Keratinocyte (primary cell): Measurements from ENCODE around the gene RCN2. TPM values are rescaled to one million over a fixed set of nuclear protein-coding genes. Genes with fewer than 3 reads are reported as not detected.

Source experiments
- DNase-seq: peaks from one replicate; pipeline ENCODE4 v3.0.0-alpha.2; 2011; ENCODE audit warnings: low read depth, missing footprints, low spot score
- FAIRE-seq: peaks from 2 replicates; lab custom pipeline; 2011; peaks lifted over from hg19 to GRCh38; lab: Jason Lieb, UNC
- H2AFZ ChIP-seq: 2 replicates; pipeline ENCODE4 v1.6.0; 2012; ENCODE audit warnings: low read length, control low read depth, inconsistent platforms; ENCODE audit not compliant: control insufficient read depth
- H3K27ac ChIP-seq: 2 replicates; pipeline ENCODE4 v1.5.1; 2011; ENCODE audit warnings: low read length; ENCODE audit not compliant: control insufficient read depth, insufficient read depth
- H3K27me3 ChIP-seq: 3 replicates; pipeline ENCODE4 v1.6.0; 2011; ENCODE audit warnings: low read length; ENCODE audit not compliant: control insufficient read depth, insufficient read depth; ENCODE audit errors: extremely low read depth
- H3K36me3 ChIP-seq, 2 experiments: 2 replicates in 1 of 2; 3 replicates in 1 of 2; pipeline ENCODE4 v1.5.1; 2011; ENCODE audit warnings: low read length in 2 of 2, mild to moderate bottlenecking in 1 of 2; ENCODE audit not compliant: control insufficient read depth in 2 of 2, insufficient read depth in 2 of 2; ENCODE audit errors: extremely low read depth in 1 of 2
- H3K4me1 ChIP-seq: 3 replicates; pipeline ENCODE4 v1.5.1; 2011; ENCODE audit warnings: low read length; ENCODE audit not compliant: control insufficient read depth, insufficient read depth; ENCODE audit errors: extremely low read depth
- H3K4me2 ChIP-seq: 3 replicates; pipeline ENCODE4 v1.6.0; 2011; ENCODE audit warnings: low read depth, low read length; ENCODE audit not compliant: control insufficient read depth, insufficient read depth; ENCODE audit errors: extremely low read depth
- H3K4me3 ChIP-seq, 3 experiments: fragments of 200-600 bp in 1 of 3; sonication (generic) in 1 of 3; 2 replicates in 2 of 3; 3 replicates in 1 of 3; pipeline ENCODE4 v1.5.1; 2011 to 2016; ENCODE audit warnings: low read length in 3 of 3, mild to moderate bottlenecking in 3 of 3, control low read depth in 2 of 3, inconsistent platforms in 1 of 3, low read depth in 1 of 3, mixed read lengths in 1 of 3, mixed run types in 1 of 3, moderate library complexity in 1 of 3; ENCODE audit not compliant: control insufficient read depth in 2 of 3, insufficient read depth in 2 of 3; ENCODE audit errors: extremely low read depth in 1 of 3
- H3K79me2 ChIP-seq: 2 replicates; pipeline ENCODE4 v1.6.0; 2012; ENCODE audit warnings: low read length; ENCODE audit not compliant: control insufficient read depth, insufficient read depth
- H3K9ac ChIP-seq: 3 replicates; pipeline ENCODE4 v1.6.0; 2011; ENCODE audit warnings: low read length; ENCODE audit not compliant: control insufficient read depth, insufficient read depth; ENCODE audit errors: extremely low read depth
- H3K9me1 ChIP-seq: 3 replicates; pipeline ENCODE4 v1.6.0; 2011; ENCODE audit warnings: low read length; ENCODE audit not compliant: control insufficient read depth, insufficient read depth; ENCODE audit errors: extremely low read depth
- H3K9me3 ChIP-seq: 2 replicates; pipeline ENCODE4 v1.5.1; 2012; ENCODE audit warnings: low read depth, low read length; ENCODE audit not compliant: control insufficient read depth
- H4K20me1 ChIP-seq: 3 replicates; pipeline ENCODE4 v1.6.0; 2011; ENCODE audit warnings: low read length; ENCODE audit not compliant: control insufficient read depth, insufficient read depth; ENCODE audit errors: extremely low read depth
- EZH2 ChIP-seq: IDR thresholded peaks from one replicate; pipeline ENCODE4 v1.6.1; 2012; ENCODE audit warnings: inconsistent platforms, mild to moderate bottlenecking, low read length, moderate library complexity
- dilution Hi-C: fragments of 300-500 bp; cut with MboI; formaldehyde crosslinking; loops from one replicate; pipeline ENCODE4 v1.7.0; 2020; ENCODE audit warnings: low sequenced_read_pairs; ENCODE audit not compliant: extremely low pct_ligation_motif_present
- polyA plus RNA-seq, 5 experiments: library from polyadenylated mRNA; depleted of rRNA in 3 of 5; stranded (reverse) in 3 of 5; stranded (forward) in 1 of 5; unstranded in 1 of 5; fragments of >200 nt; gene quantifications; 1 replicate in 1 of 5; 2 replicates in 3 of 5; 3 replicates in 1 of 5; pipeline versions ENCODE4 v1.2.1 to v1.2.3, GENCODE V29; 2011 to 2012; ENCODE audit warnings: missing spikeins in 2 of 5, low read depth in 1 of 5, low replicate concordance in 1 of 5
- TF ChIP-seq, protein P1 (sequence below), 3 experiments: IDR thresholded peaks in 1 of 3; conservative IDR thresholded peaks in 1 of 3; optimal IDR thresholded peaks in 1 of 3; 2 replicates in 2 of 3; 3 replicates in 1 of 3; pipeline versions ENCODE3 to v1.5.1; 2011; ENCODE audit warnings: low read length in 3 of 3, mild to moderate bottlenecking in 3 of 3, moderate library complexity in 2 of 3, control low read depth in 1 of 3, inconsistent platforms in 1 of 3; ENCODE audit not compliant: insufficient read depth in 2 of 3; ENCODE audit errors: extremely low read depth in 1 of 3

Gene RCN2
- polyA plus RNA-seq, 1 donor (not counting 4 experiments of a cell fraction or from before 2014, with no cell fraction given) = 118 TPM

DNA sequence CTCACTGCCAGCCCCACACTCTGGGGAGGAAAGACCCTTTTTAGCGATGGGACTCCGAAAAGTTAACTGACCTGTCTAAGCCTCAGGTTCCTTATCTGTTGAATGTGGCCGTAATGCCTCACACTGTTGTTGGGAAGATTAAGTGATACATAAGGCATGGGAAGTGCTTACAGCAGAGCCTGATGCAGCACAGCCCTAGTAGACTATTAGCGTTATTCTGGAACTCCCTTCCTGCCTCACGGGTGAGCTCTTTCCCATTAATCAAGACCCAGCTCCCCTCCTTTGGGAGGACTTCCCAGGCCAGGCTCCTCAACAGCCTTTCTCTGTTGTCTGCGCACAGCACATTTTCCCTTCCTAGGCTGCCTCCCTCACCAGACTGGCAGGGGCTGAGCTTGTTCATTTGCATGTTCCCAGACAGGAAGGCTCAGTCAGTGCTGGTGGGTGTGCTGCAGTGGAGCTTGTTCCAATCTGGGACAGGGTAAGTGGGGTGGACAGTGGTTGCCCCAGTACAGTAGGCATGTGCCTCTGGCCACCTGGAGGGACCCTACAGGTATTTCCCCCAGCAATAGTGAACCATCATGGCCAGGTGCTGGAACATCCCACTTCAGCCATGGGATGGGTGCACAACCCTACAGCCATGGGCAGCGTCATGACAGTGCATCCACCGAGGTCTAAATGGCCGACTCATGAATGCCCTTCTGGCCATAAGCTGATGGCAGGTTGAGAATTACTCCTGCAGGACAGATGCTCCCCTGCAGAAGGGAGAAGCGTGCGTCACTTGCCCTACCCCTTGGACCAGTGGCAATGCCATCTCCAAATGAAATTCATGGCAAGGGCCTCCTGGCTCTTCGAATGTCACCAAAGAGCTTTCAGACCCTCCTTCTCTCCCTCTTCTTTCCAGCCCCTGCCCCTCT lies 57.6 kb downstream of the RCN2 start:
- Histone ChIP-seq H2AFZ (no peak overlapping the region), H3K9ac (no peak overlapping the region), H3K36me3 (no peaks in the 10 kb centered on the region), H3K27ac (no peak overlapping the region), H3K9me1 (no peaks in the 10 kb centered on the region), H3K4me1 (peaks cover 8% of the 10 kb centered on the region), H3K4me3 (no peak overlapping the region), H3K79me2 (no peaks in the 10 kb centered on the region), H4K20me1 (no peaks in the 10 kb centered on the region), H3K4me2 (no peak overlapping the region), H3K27me3 (no peaks in the 10 kb centered on the region), H3K9me3 (no peaks in the 10 kb centered on the region)
- TF ChIP-seq EZH2 = no peak
- TF ChIP-seq, protein P1, sequence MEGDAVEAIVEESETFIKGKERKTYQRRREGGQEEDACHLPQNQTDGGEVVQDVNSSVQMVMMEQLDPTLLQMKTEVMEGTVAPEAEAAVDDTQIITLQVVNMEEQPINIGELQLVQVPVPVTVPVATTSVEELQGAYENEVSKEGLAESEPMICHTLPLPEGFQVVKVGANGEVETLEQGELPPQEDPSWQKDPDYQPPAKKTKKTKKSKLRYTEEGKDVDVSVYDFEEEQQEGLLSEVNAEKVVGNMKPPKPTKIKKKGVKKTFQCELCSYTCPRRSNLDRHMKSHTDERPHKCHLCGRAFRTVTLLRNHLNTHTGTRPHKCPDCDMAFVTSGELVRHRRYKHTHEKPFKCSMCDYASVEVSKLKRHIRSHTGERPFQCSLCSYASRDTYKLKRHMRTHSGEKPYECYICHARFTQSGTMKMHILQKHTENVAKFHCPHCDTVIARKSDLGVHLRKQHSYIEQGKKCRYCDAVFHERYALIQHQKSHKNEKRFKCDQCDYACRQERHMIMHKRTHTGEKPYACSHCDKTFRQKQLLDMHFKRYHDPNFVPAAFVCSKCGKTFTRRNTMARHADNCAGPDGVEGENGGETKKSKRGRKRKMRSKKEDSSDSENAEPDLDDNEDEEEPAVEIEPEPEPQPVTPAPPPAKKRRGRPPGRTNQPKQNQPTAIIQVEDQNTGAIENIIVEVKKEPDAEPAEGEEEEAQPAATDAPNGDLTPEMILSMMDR (optimal IDR thresholded peaks at IDR 0.05 in 1 of 3, IDR thresholded peaks at IDR 0.05 in 1 of 3, conservative IDR thresholded peaks at IDR 0.05 in 1 of 3; ENCODE audit: extremely low read depth in 1 of 3, insufficient read depth in 2 of 3, low read length in 3 of 3) = no peak
- DNase-seq (no peak), FAIRE-seq (no peak)
- dilution Hi-C loops = no loop called here

DNA sequence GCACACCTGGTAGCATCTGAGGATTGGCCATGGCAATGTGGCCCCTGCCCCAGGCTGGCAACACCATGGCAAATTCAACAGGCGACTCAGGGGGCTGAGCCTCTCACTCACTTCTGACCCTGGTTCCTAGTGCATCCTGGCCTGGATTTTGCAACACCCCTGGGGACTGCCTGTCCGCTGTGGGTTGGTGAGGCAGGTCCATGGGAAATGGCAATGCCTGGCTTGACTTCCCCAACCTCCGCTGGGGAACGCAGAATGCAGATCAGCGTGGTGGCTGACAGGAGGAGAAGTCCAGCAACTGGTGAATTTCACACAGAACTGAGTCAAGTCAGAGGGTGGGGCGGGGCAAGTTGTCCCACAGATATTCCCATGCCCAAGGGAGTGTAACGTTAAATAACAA lies 59.5 kb downstream of the RCN2 start:
- Histone ChIP-seq H2AFZ (no peak overlapping the region), H3K4me3 (no peak overlapping the region), H3K9ac (no peak overlapping the region), H3K4me1 (peaks cover 27% of the 10 kb centered on the region), H3K9me1 (no peaks in the 10 kb centered on the region), H3K27me3 (no peaks in the 10 kb centered on the region), H3K79me2 (peaks cover 5% of the 10 kb centered on the region), H3K9me3 (no peaks in the 10 kb centered on the region), H3K4me2 (no peak overlapping the region), H4K20me1 (no peaks in the 10 kb centered on the region), H3K36me3 (no peaks in the 10 kb centered on the region), H3K27ac (no peak overlapping the region)
- DNase-seq (no peak), FAIRE-seq (no peak)
- dilution Hi-C loops = no loop called here
- no peak for TF ChIP-seq EZH2
- TF ChIP-seq, protein P1 (optimal IDR thresholded peaks at IDR 0.05 in 1 of 3, IDR thresholded peaks at IDR 0.05 in 1 of 3, conservative IDR thresholded peaks at IDR 0.05 in 1 of 3; ENCODE audit: extremely low read depth in 1 of 3, insufficient read depth in 2 of 3, low read length in 3 of 3) = no peak
